ENCODE results near the gene NMNAT1.
A peak's percentile ranks its signal among the peaks of the same experiment; 100 is the strongest.
"Not testable (repeated sequence)": the region's sequence is repeated elsewhere in the genome, so short reads cannot be mapped to it uniquely, and the experiment has no call there.

NMNAT1 gene

GRCh38 chr1:9942939-9943788 lies at the start of gene NMNAT1, which contains the start of gene LZIC:
NMNAT1 (plus strand) TSS chr1:9943475; CDS start chr1:9972074, 28,599 bp downstream.
LZIC (minus strand) TSS chr1:9943391; CDS start chr1:9936619, 6,772 bp downstream.
- DNase-seq (ENCODE audit: low read depth) = peak; percentile 74

GRCh38 chr1:9894115-9894514 lies 49.2 kb upstream of the NMNAT1 start:
- DNase-seq (ENCODE audit: low read depth) = no peak

GRCh38 chr1:9900142-9901043 lies 42.9 kb upstream of the NMNAT1 start:
- DNase-seq (ENCODE audit: low read depth) = no peak

GRCh38 chr1:9901148-9902059 lies 41.9 kb upstream of the NMNAT1 start:
- DNase-seq (ENCODE audit: low read depth) = no peak

GRCh38 chr1:9902060-9902452 lies 41.2 kb upstream of the NMNAT1 start:
- DNase-seq (ENCODE audit: low read depth) = no peak

- DNase-seq (ENCODE audit: low read depth) = no peak
Observed at GRCh38 chr1:9903801-9904527, 39.3 kb upstream of the NMNAT1 start.

- DNase-seq (ENCODE audit: low read depth) = no peak
Observed at GRCh38 chr1:9904596-9904995, 38.7 kb upstream of the NMNAT1 start.

- no peak for DNase-seq (ENCODE audit: low read depth)
Observed at GRCh38 chr1:9905010-9905409, 38.3 kb upstream of the NMNAT1 start.

- no peak for DNase-seq (ENCODE audit: low read depth)
Observed at GRCh38 chr1:9906466-9906865, 36.8 kb upstream of the NMNAT1 start.

GRCh38 chr1:9907441-9907840 lies 35.8 kb upstream of the NMNAT1 start:
- no peak for DNase-seq (ENCODE audit: low read depth)

- no peak for DNase-seq (ENCODE audit: low read depth)
Observed at GRCh38 chr1:9908871-9909233, 34.4 kb upstream of the NMNAT1 start.

GRCh38 chr1:9909234-9910046 lies 33.8 kb upstream of the NMNAT1 start:
- DNase-seq (ENCODE audit: low read depth) = no peak

GRCh38 chr1:9910076-9910422 lies 33.2 kb upstream of the NMNAT1 start, which contains the start of gene CTNNBIP1:
CTNNBIP1 (minus strand) TSS chr1:9910269; CDS start chr1:9872064, 38,205 bp downstream.
- no peak for DNase-seq (ENCODE audit: low read depth)

GRCh38 chr1:9910423-9911178 lies 32.7 kb upstream of the NMNAT1 start:
- DNase-seq (ENCODE audit: low read depth) = peak; percentile 100

GRCh38 chr1:9912264-9912936 lies 30.9 kb upstream of the NMNAT1 start:
- no peak for DNase-seq (ENCODE audit: low read depth)

GRCh38 chr1:9914610-9914937 lies 28.7 kb upstream of the NMNAT1 start:
- DNase-seq (ENCODE audit: low read depth) = no peak

GRCh38 chr1:9916452-9916851 lies 26.8 kb upstream of the NMNAT1 start:
- DNase-seq (ENCODE audit: low read depth) = no peak

- not testable (repeated sequence) for DNase-seq (ENCODE audit: low read depth)
Observed at GRCh38 chr1:9917495-9917894, 25.8 kb upstream of the NMNAT1 start.

- DNase-seq (ENCODE audit: low read depth) = no peak
Observed at GRCh38 chr1:9917901-9918300, 25.4 kb upstream of the NMNAT1 start.
